ENCODE data around the gene RNF213.
"Not testable (repeated sequence)": the region's sequence is repeated elsewhere in the genome, so short reads cannot be mapped to it uniquely, and the experiment has no call there.

RNF213 gene

DNA sequence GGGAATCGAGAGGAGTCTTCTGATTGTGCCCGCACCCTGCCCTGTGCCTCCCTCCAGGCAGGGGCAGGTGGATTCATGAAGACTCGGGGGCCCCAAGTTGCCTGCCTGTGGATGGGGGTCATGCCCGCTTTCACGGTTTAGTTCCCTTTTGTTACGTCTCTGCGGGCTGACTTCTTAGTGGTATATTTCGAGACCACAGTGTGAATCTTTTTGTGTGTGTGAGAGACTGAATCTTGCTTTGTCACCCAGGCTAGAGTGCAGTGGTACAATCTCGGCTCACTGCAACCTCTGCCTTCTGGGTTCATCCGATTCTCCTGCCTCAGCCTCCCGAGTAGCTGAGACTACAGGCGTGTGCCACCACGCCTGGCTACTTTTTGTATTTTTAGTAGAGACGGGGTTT lies 18.1 kb upstream of the RNF213 start:
- POLR2A ChIA-PET: no interaction called here

GRCh38 chr17:80243526-80244433 lies 16.9 kb upstream of the RNF213 start:
- POLR2A ChIA-PET: no interaction called here
- no peak overlapping the region for H3K4me3 ChIP-seq (ENCODE audit: low read depth, low read length)
- CTCF ChIA-PET: interaction anchor here (1.9 kb wide), 1 partner anchor 10 kb away, joined by 4 read pairs; no protein-coding TSS in a partner anchor
- TF ChIP-seq, protein P1, sequence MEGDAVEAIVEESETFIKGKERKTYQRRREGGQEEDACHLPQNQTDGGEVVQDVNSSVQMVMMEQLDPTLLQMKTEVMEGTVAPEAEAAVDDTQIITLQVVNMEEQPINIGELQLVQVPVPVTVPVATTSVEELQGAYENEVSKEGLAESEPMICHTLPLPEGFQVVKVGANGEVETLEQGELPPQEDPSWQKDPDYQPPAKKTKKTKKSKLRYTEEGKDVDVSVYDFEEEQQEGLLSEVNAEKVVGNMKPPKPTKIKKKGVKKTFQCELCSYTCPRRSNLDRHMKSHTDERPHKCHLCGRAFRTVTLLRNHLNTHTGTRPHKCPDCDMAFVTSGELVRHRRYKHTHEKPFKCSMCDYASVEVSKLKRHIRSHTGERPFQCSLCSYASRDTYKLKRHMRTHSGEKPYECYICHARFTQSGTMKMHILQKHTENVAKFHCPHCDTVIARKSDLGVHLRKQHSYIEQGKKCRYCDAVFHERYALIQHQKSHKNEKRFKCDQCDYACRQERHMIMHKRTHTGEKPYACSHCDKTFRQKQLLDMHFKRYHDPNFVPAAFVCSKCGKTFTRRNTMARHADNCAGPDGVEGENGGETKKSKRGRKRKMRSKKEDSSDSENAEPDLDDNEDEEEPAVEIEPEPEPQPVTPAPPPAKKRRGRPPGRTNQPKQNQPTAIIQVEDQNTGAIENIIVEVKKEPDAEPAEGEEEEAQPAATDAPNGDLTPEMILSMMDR (IDR thresholded peaks at IDR 0.05; ENCODE audit: insufficient read depth, low read length, missing control alignments): no peak
- no peak for DNase-seq (ENCODE audit: low read depth, low spot score)

More for the DNA sequence above, 18.1 kb upstream of the RNF213 start:
- TF ChIP-seq, protein P1 (IDR thresholded peaks at IDR 0.05; ENCODE audit: insufficient read depth, low read length, missing control alignments): no peak
- CTCF ChIA-PET: no interaction called here
- no peak for DNase-seq (ENCODE audit: low read depth, low spot score)
- H3K4me3 ChIP-seq (ENCODE audit: low read depth, low read length): no peak overlapping the region

DNA sequence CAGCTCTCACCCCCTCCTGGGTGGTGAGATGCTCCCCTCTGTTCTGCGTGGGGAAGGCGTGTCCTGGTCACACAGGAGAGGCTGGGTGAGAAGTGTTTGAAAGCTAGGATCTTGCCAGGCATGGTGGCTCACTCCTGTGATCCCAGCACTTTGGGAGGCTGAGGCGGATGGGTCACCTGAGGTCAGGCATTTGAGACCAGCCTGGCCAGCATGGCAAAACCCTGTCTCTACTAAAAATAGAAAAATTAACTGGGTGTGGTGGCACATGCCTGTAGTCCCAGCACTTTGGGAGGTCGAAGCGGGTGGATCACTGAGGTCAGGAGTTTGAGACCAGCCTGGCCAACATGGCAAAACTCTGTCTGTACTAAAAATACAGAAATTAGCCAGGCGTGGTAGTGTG lies 16.2 kb upstream of the RNF213 start:
- H3K4me3 ChIP-seq (ENCODE audit: low read depth, low read length); POLR2A ChIA-PET; DNase-seq (ENCODE audit: low read depth, low spot score): not testable (repeated sequence)
- CTCF ChIA-PET: interaction anchor here (1.9 kb wide), 1 partner anchor 9 kb away, joined by 4 read pairs; no protein-coding TSS in a partner anchor

- TF ChIP-seq, protein P1 (IDR thresholded peaks at IDR 0.05; ENCODE audit: insufficient read depth, low read length, missing control alignments): no peak
- no peak overlapping the region for H3K4me3 ChIP-seq (ENCODE audit: low read depth, low read length)
- DNase-seq (ENCODE audit: low read depth, low spot score): no peak
- ChIA-PET POLR2A (no interaction called here), CTCF (interaction anchor here (1.5 to 1.9 kb wide), 2 partner anchors 8 to 161 kb away, joined by 4 read pairs; no protein-coding TSS in a partner anchor)
Measured at GRCh38 chr17:80244871-80245509, 15.7 kb upstream of the RNF213 start.

GRCh38 chr17:80245566-80246265 lies 14.9 kb upstream of the RNF213 start:
- ChIA-PET CTCF (interaction anchor here (1.5 kb wide), 1 partner anchor 162 kb away, joined by 4 read pairs; no protein-coding TSS in a partner anchor), POLR2A (no interaction called here)
- H3K4me3 ChIP-seq (ENCODE audit: low read depth, low read length): no peak overlapping the region
- TF ChIP-seq, protein P1 (IDR thresholded peaks at IDR 0.05; ENCODE audit: insufficient read depth, low read length, missing control alignments): no peak
- no peak for DNase-seq (ENCODE audit: low read depth, low spot score)

- ChIA-PET CTCF (interaction anchor here (1.5 kb wide), 1 partner anchor 163 kb away, joined by 4 read pairs; no protein-coding TSS in a partner anchor), POLR2A (no interaction called here)
- TF ChIP-seq, protein P1 (IDR thresholded peaks at IDR 0.05; ENCODE audit: insufficient read depth, low read length, missing control alignments): no peak
- no peak overlapping the region for H3K4me3 ChIP-seq (ENCODE audit: low read depth, low read length)
- no peak for DNase-seq (ENCODE audit: low read depth, low spot score)
Measured at GRCh38 chr17:80246266-80246681, 14.4 kb upstream of the RNF213 start.

All from AG04449 (cell line).